Lower leg skin (tissue), 4 donors: ENCODE results near the gene SSRP1. TPM values are rescaled to one million over a fixed set of nuclear protein-coding genes. Genes with fewer than 3 reads are reported as not detected.

Source experiments
- total RNA-seq, 4 donors: library from RNA; depleted of rRNA; stranded (reverse); fragments of >200 nt; gene quantifications; one replicate each; pipeline ENCODE4 v1.1.0, GENCODE V29; 2016

The SSRP1 gene
- total RNA-seq, 4 donors from 2014 or later: 66.1 to 76.1 (median 74.6) TPM

Other genes starting within 250 kb of the SSRP1 start
- gene LRRC55, start 153.9 kb downstream of the SSRP1 start, total RNA-seq: under 1 TPM in 2 of 4 donors, not detected in 2; 0.08 to 0.15 TPM
- gene APLNR, start 98.6 kb downstream of the SSRP1 start, total RNA-seq: 1 to 10 TPM in 2 of 4 donors, under 1 TPM in 2; 0.17 to 1.6 (median 0.82) TPM
- 100 to 1,000 TPM; 219 to 273 (median 230) TPM for gene TNKS1BP1, start 10.9 kb downstream of the SSRP1 start, total RNA-seq
- not detected for gene P2RX3, start 2.5 kb upstream of the SSRP1 start, total RNA-seq
- not detected for gene PRG3, start 45.3 kb upstream of the SSRP1 start, total RNA-seq
- 1 to 10 TPM in 1 of 4 donors, under 1 TPM in 1, not detected in 2; 0.84 to 1.7 TPM for gene PRG2, start 54.8 kb upstream of the SSRP1 start, total RNA-seq
- gene SLC43A3, start 91.2 kb upstream of the SSRP1 start, total RNA-seq: 10 to 100 TPM; 12.4 to 66.4 (median 41.1) TPM
- 1 to 10 TPM in 3 of 4 donors, under 1 TPM in 1; 0.55 to 3.6 (median 2.3) TPM for gene RTN4RL2, start 124.6 kb upstream of the SSRP1 start, total RNA-seq
- 10 to 100 TPM; 15.9 to 20.2 (median 18.3) TPM for gene SLC43A1, start 179.8 kb upstream of the SSRP1 start, total RNA-seq
- 10 to 100 TPM; 24.3 to 53.2 (median 29.4) TPM for gene TIMM10, start 194.9 kb upstream of the SSRP1 start, total RNA-seq
- not detected for gene SMTNL1, start 201.7 kb upstream of the SSRP1 start, total RNA-seq
- 10 to 100 TPM; 14.5 to 31.0 (median 19.9) TPM for gene UBE2L6, start 231.8 kb upstream of the SSRP1 start, total RNA-seq